ENCODE results near the gene MOB2.

DNA sequence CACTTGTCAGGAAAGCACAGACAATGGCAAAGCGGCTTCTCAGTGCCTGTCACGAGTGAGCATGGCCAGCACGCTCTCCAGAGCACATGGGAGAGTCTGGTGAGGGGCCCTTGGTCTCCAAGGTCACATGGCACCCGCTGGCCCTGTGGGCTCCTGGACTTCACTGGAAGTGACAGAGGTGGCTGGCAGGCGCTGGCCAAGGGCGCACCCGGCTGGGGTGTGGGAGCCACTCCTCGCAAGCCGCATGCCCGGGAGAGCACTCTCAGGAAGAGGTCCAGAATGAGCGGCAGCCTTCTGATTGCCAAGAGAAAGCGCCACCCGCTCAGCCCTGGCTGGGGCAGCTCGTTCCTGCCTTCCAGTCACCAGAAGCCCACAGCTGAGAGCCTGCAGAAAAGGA is 17.1 kb upstream of the MOB2 start:
- TF ChIP-seq CTCF (IDR thresholded peaks at IDR 0.05) (no peak), POLR2A (IDR thresholded peaks at IDR 0.05) (no peak)

Measured in breast epithelium (tissue), 3 donors.